ENCODE measurements around the gene RIPPLY1. TPM values are rescaled to one million over a fixed set of nuclear protein-coding genes. Genes with fewer than 3 reads are reported as not detected.

Gene RIPPLY1
- total RNA-seq, 1 experiment from 2014 or later = 0.27 TPM

GRCh38 chrX:106899276-106899675 is 3.9 kb downstream of the RIPPLY1 start:
- POLR2A ChIA-PET = no interaction called here
- ATAC-seq = no peak
- H3K4me1 ChIP-seq (ENCODE audit: control insufficient read depth in 1 of 2, insufficient read depth in 2 of 2, low read length in 2 of 2) = peaks cover 19 to 43% of the 10 kb centered on the region in 2 experiments

More at GRCh38 chrX:106899276-106899675, 3.9 kb downstream of the RIPPLY1 start:
- BruUV-seq (replicated peaks) = no TSS peak
- CTCF ChIA-PET = interaction anchor here (0.8 to 2.1 kb wide), 7 partner anchors 12 to 89 kb away, joined by 3 to 21 read pairs (median 3); no protein-coding TSS in a partner anchor
- Histone ChIP-seq H3K9ac (ENCODE audit: low read length) (no peak overlapping the region), H3K4me3 (replicated peaks in 1 of 2; ENCODE audit: low read depth in 1 of 2, low read length in 2 of 2) (no peak overlapping the region), H3K9me2 (ENCODE audit: insufficient read depth) (no peaks in the 10 kb centered on the region), H3K36me3 (ENCODE audit: control insufficient read depth in 1 of 2, insufficient read depth in 2 of 2, low read length in 2 of 2) (no peaks in the 10 kb centered on the region), H3K27me3 (ENCODE audit: insufficient read depth, low read length) (no peaks in the 10 kb centered on the region), H3K9me3 (ENCODE audit: control insufficient read depth in 1 of 2, insufficient read depth in 1 of 2, low read depth in 1 of 2, low read length in 2 of 2) (no peaks in the 10 kb centered on the region), H2AFZ (ENCODE audit: low read depth, low read length, poor library complexity, severe bottlenecking) (no peak overlapping the region), H3K27ac (ENCODE audit: low read depth, low read length) (no peak overlapping the region), H3K4me2 (ENCODE audit: low read length) (no peak overlapping the region), H3K79me2 (ENCODE audit: insufficient read depth, low read length) (no peaks in the 10 kb centered on the region), H4K20me1 (ENCODE audit: insufficient read depth) (no peaks in the 10 kb centered on the region)
- TF ChIP-seq SRF (IDR thresholded peaks at IDR 0.05; ENCODE audit: low read depth) (no peak), CBX3 (IDR thresholded peaks at IDR 0.05; ENCODE audit: low read depth) (no peak), ATF3 (IDR thresholded peaks at IDR 0.05) (no peak), MAX (IDR thresholded peaks at IDR 0.05) (no peak), EGR1 (IDR thresholded peaks at IDR 0.05; ENCODE audit: low read depth) (no peak), ZBTB33 (IDR thresholded peaks at IDR 0.05; ENCODE audit: extremely low read depth, insufficient replicate concordance, low read length) (no peak), SP1 (IDR thresholded peaks at IDR 0.05; ENCODE audit: low read depth) (no peak), JUND (IDR thresholded peaks at IDR 0.05) (no peak), POLR2AphosphoS5 (IDR thresholded peaks at IDR 0.05; ENCODE audit: low read depth, low read length) (no peak)
- RAD21 ChIA-PET (ENCODE audit: low non-redundant PET in 1 of 2, low total read pairs in 2 of 2, uncharacterized antibody in 2 of 2, unreplicated experiment in 2 of 2) = interaction anchor here (0.9 to 1.1 kb wide), 2 partner anchors 61 kb away, joined by 4 to 9 read pairs; no protein-coding TSS in a partner anchor
- intact Hi-C loops (cut with micrococcal nuclease) = loop anchor here (10.0 kb wide), 5 partner anchors 126 to 1176 kb away; no protein-coding TSS in a partner anchor
- DNase-seq (ENCODE audit: low read depth, low spot score) = no peak

Data from HCT116 (cell line).